ENCODE measurements around the gene SEC31A.

GRCh38 chr4:82892467-82892802, 1.5 kb upstream of the SEC31A start:
- TF ChIP-seq, protein P1, sequence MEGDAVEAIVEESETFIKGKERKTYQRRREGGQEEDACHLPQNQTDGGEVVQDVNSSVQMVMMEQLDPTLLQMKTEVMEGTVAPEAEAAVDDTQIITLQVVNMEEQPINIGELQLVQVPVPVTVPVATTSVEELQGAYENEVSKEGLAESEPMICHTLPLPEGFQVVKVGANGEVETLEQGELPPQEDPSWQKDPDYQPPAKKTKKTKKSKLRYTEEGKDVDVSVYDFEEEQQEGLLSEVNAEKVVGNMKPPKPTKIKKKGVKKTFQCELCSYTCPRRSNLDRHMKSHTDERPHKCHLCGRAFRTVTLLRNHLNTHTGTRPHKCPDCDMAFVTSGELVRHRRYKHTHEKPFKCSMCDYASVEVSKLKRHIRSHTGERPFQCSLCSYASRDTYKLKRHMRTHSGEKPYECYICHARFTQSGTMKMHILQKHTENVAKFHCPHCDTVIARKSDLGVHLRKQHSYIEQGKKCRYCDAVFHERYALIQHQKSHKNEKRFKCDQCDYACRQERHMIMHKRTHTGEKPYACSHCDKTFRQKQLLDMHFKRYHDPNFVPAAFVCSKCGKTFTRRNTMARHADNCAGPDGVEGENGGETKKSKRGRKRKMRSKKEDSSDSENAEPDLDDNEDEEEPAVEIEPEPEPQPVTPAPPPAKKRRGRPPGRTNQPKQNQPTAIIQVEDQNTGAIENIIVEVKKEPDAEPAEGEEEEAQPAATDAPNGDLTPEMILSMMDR (IDR thresholded peaks at IDR 0.05; ENCODE audit: poor library complexity) = no peak
- no peak for TF ChIP-seq EZH2 (IDR thresholded peaks at IDR 0.05; ENCODE audit: borderline replicate concordance)
- TF ChIP-seq EZH2phosphoT487 (IDR thresholded peaks at IDR 0.05; ENCODE audit: low read depth, severe bottlenecking, unreplicated experiment) = no peak
